Skin epidermis (tissue), 12 donors: ENCODE measurements around the gene LMNTD2.
"Not testable (repeated sequence)": the region's sequence is repeated elsewhere in the genome, so short reads cannot be mapped to it uniquely, and the experiment has no call there.

Source experiments
- H3K27ac ChIP-seq, 21 experiments: fragments of 200-600 bp; sonication (generic) in 11 of 21; one replicate each; pipeline ENCODE4 v1.5.0; 2020; ENCODE audit warnings: mild to moderate bottlenecking in 3 of 21, inconsistent platforms in 2 of 21, moderate library complexity in 2 of 21
- H3K4me3 ChIP-seq, 7 experiments: fragments of 200-600 bp; sonication (generic) in 2 of 7; one replicate each; pipeline ENCODE4 v1.5.0; 2020; ENCODE audit warnings: inconsistent platforms in 2 of 7, mild to moderate bottlenecking in 2 of 7, moderate library complexity in 1 of 7

LMNTD2 gene

DNA sequence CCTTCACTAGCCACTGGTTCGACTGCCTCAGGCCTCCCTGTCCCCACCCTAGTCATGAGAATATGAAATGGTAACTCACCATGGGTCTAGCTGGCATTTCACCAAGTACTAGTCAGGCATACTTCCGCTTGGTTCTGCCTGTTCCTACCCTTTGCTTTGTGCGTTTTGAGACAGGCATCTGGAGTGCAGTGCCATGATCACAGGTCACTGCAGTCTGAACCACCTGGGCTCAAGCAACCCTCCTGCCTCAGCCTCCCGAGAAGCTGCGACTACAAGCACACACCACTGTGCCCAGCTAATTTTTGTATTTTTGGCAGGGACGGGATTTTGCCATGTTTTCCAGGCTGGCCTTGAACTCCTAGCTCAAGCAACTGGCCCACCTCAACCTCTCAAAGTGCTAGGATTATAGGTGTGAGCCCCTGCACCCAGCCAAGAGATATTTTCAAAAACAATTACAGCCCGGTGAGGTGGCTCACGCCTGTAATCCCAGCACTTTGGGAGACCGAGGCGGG lies 39.3 kb downstream of the LMNTD2 start:
- Histone ChIP-seq H3K27ac (no peak overlapping the region), H3K4me3 (no peak overlapping the region)

DNA sequence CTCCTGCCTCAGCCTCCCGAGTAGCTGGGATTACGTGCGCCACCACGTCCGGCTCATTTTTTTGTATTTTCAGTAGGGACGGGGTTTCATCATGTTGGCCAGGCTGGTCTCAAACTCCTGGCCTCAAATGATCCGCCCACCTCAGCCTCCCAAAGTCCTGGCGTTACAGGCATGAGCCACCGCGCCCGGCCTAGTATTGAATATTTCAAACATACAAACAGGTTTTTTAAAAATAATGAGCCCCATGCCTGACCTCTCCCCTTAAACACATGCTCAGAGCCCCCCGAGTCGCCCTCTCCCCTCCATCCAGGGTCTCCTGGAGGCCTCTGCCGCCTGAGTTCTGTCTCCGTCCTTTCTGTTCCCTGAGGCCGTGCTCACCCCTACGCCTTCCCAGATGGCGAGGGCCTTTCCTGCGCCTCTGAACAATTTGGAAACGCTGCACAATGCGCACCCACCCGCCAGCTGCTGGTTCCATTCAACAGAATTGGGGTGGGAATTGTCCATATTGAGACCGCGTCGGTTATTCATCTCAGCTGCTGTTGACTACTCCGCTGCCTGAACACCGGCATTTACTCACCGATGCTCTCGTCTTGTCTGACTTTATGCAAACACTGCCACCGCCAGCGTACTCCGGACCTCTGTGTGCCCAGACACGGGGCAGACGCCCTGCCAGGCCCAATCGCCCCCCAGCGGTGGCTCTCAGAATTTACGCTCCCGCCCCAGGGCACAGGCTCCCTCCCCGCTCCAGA lies 39.9 kb downstream of the LMNTD2 start:
- no peak overlapping the region for H3K4me3 ChIP-seq
- no peak overlapping the region for H3K27ac ChIP-seq

DNA sequence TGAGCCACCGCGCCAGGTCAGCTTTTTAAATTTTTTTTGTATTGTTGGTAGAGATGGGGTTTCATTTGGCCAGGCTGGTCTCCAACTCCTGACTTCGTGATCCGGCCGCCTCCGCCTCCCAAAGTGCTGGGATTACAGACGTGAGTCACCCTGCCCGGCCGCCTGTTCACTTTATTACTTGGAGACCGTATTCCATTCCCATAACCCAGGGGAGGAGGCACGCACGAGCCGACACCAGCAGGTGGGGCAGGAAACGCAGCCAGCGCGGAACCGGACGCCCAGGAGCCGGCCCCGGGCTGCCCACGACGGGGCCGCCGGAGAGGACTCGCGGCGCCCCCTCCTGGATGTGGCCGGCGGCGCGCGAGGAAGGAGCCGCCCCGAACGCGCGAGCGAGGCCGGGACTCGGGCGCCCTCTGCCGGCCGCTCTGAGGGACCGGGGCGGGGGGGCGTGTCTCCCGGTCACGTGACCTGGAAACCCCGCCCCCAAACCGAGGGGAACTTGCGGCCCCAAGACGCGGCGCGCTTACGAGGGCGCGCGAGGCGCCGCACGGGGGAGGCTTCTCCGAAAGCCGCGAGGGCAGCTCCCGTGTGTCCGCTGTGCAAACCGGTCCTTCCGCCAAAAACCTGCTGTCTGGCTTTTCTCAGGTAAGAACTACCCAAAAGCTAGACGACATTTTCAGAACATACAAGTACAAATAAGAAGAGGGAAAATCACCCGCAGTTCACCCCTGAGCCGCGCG lies 41.9 kb downstream of the LMNTD2 start:
- Histone ChIP-seq H3K4me3 (peak overlapping the region in 1 of 7 experiments; percentile 15), H3K27ac (peak overlapping the region in 19 of 21 experiments; percentile 15 to 76 (median 69))

DNA sequence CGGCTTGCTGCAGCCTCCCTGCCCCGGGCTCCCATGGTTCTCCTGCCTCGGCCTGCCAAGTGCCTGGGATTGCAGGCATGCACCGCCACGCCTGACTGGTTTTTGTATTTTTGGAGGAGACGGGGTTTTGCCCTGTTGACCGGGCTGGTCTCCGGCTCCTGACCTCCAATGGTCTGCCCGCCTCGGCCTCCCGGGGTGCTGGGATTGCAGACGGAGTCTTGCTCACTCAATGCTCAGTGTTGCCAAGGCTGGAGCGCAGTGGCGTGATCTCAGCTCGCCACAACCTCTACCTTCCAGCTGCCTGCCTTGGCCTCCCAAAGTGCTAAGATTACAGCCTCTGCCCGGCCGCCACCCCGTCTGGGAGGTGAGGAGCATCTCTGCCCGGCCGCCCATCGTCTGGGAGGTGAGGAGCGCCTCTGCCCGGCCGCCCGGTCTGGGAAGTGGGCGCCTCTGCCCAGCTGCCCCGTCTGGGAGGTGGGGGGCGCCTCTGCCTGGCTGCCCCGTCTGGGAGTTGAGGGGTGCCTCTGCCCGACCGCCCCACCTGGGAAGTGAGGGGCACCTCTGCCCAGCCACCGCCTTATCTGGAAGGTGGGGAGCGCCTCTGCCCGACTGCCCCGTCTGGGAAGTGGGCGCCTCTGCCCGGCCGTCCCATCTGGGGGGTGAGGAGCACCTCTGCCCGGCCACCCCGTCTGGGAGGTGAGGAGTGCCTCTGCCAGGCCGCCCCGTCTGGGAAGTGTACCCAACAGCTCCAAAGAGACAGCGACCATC lies 43.4 kb downstream of the LMNTD2 start:
- peak overlapping the region in 8 of 21 experiments; percentile 42 to 75 (median 64) for H3K27ac ChIP-seq
- H3K4me3 ChIP-seq, result not testable (repeated sequence)

DNA sequence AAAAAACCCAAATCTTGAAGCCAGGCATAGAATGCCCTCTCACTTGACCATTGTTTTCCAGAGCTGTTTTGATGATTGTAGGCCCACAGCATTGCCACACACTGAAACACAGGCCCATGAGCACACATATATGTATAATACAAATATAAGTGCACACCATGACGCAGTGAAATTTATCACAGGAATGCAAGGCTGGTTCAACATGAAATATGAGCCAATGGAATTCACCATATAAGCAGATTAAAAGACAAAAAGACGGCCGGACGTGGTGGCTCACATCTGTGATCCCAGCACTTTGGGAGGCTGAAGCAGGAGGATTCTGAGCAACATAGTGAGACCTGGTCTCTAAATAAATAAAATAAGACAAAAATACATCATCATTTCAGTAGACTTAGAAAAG lies 44.1 kb downstream of the LMNTD2 start:
- no peak overlapping the region for H3K4me3 ChIP-seq
- H3K27ac ChIP-seq, result peak overlapping the region in 6 of 21 experiments; percentile 60 to 89 (median 78)

DNA sequence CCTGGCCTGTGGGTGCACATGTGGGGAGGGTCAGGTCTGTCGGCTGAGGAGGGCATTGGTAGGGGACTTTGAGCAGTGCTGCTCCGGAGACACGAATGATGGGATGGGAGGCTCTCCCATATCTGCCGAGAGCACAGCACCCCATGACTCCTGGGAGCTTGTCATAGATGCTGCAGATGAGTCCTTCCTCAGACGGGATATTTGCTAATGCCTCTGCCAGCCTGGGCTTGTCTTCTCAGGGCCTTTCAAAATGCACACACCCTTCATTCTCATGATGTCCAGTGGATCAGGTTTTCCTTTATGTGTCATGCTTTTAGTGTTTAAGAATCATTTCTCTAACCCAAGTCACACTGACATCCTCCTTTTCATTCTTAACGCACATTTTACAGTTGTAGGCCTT lies 45.4 kb downstream of the LMNTD2 start:
- no peak overlapping the region for H3K4me3 ChIP-seq
- H3K27ac ChIP-seq, result peak overlapping the region in 19 of 21 experiments; percentile 18 to 89 (median 68)

DNA sequence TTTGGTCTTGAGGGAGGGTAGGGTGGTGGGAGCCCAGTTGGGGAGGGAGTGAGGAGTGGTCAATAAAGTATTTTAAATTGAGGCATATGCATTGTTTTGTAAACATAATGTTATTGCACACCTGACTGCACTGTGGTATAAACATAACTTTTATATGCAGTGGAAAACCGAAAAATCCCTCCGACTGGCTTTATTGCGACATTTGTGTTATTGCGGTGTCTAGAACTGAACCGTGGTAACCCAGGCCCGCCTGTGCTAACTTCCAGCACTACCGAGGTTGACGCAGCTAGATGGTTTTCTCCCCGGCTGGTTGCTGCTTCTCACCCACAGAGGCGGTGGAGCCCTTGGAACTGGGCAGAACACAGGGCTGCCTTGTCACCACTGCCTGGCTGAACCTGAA lies 45.9 kb downstream of the LMNTD2 start:
- peak overlapping the region in 18 of 21 experiments; percentile 12 to 89 (median 66) for H3K27ac ChIP-seq

DNA sequence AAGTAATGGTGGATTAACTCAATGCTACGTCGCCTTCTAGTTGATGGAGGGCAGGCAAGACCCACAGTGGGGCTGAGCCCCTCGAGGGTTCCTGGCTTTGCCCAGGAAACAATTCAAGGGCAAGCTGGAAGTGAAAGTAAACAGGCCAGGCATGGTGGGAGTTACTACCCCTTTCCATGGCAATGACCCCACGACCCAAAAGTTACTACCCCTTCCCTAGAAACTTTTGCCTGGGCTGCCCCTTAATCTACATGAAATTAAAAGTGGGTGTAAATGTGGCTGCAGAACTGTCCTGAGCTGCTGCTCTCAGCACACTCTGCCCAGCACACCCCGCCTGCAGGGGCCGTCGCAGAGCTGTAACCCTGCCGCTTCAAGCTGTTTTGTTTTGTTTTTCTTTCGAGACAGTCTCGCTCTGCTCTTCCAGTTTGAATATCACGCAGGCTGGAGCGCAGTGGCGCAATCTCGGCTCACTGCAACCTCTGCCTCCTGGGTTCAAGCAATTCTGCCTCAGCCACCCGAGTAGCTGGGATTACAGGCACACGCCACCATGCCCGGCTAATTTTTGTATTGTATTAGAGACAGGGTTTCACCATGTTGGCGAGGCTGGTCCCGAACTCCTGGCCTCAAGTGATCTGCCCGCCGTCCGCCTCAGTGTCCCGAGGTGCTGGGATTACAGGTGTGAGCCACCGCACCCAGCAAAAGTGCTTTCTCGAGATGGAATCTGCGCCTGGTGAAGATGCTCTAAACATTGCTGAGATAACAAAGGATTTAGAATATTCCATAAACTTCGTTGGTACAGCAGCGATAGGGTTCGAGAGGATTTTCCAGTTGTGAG lies 47.6 kb downstream of the LMNTD2 start:
- no peak overlapping the region for H3K4me3 ChIP-seq
- H3K27ac ChIP-seq, result peak overlapping the region in 4 of 21 experiments; percentile 18 to 89 (median 60)

More for the DNA sequence above, 45.9 kb downstream of the LMNTD2 start:
- H3K4me3 ChIP-seq, result no peak overlapping the region

DNA sequence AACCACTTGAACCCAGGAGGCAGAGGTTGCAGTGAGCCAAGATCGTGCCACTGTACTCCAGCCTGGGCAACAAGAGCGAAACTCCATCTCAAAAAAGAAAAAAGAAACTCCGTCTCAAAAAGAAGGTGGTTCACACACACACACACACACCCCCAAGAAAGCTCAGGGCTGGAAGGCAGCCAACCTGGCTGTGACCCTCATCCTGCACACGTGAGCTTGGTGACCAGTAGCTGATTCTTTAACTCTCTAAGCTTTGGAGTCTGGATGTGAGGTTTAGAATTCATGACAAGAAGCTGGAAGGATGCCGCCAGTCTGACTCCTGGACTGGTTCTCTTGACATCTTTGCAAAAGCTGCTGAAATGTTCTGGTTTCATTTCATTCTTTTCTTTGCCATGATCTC lies 51.6 kb downstream of the LMNTD2 start:
- H3K4me3 ChIP-seq, result no peak overlapping the region
- no peak overlapping the region for H3K27ac ChIP-seq

DNA sequence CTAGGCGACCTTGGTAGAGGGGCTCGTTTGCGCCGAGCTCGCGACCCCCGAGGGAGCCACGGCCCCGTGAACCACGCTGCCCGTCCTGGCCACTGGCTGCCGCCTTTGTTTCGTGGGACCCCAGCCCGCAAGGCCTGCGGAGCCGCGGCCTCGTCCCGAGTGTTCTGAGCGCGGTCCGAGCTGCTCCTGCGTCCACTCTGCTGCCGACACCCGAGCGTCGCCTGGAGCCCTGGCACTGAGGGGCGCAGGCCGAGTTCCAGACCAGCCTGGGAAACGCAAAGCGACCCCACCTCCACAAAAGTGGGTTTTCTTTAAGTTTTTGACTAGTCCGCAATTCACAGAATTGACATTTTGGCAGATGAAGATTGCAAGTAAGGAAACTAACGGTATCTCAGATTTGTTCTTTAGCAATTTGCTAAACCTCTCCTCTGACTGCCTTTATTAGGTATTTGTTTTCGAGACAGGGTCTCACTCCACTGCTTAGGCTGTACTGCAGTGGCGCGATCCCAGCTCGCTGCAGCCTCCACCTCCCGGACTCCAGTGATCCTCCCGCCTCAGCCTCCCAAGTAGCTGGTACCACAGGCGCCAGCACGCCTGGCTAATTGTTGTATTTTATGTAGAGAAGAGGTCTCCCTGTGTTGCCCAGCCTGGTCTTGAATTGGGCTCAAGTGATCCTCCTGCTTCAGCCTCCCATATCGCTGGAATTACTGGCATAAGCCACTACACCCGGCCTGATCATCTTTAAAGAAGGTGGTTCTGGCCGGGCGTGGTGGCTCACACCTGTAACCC lies 52.6 kb downstream of the LMNTD2 start:
- Histone ChIP-seq H3K4me3 (peak overlapping the region; percentile 68 to 89 (median 77)), H3K27ac (peak overlapping the region in 20 of 21 experiments; percentile 54 to 100 (median 98))

DNA sequence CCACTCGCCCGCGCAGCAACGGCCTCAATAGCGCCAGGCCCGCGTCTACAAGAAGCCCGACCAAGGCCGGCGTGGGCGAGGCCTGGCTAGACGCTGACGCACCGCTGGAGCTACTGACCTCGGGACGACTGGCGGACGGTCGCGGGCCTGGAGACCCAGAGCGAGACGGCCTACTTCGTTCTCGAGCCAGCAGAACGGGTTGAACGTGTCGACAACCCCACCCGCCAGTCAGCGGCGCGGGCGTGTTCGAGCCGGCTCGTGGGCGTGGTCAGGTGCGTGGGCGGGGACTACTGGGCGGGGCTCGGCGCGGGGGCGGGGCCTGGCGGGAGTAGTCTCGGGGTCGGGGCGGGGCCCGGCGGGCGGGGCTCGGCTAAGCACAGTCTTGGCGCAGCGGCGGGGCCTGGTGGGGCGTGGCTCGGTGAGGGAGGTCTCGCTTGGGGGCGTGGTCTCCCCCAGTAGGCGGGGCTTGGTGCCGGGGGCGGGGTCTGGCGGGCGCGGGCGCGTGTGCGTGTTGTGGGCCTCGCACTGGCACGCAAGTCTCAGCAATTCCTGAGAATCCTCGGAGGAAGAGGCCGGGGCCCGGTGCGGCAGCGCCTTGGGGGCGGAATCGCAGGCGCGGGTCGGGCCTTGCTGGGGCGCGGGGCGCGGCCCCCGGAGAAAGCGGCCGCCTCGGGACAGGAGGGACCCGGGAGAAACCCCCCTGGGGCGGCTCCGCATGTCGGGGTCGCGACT lies 53.4 kb downstream of the LMNTD2 start, which contains the start of gene RNH1:
TSS of gene RNH1 (minus strand) at position 248 of the 732 bp plus-strand sequence. CDS start 5,080 bp downstream, outside the sequence.
- H3K27ac ChIP-seq, result peak within 1 kb of the TSS; percentile 90 to 100 (median 100)
- H3K4me3 ChIP-seq, result peak within 1 kb of the TSS; percentile 68 to 89 (median 77)

DNA sequence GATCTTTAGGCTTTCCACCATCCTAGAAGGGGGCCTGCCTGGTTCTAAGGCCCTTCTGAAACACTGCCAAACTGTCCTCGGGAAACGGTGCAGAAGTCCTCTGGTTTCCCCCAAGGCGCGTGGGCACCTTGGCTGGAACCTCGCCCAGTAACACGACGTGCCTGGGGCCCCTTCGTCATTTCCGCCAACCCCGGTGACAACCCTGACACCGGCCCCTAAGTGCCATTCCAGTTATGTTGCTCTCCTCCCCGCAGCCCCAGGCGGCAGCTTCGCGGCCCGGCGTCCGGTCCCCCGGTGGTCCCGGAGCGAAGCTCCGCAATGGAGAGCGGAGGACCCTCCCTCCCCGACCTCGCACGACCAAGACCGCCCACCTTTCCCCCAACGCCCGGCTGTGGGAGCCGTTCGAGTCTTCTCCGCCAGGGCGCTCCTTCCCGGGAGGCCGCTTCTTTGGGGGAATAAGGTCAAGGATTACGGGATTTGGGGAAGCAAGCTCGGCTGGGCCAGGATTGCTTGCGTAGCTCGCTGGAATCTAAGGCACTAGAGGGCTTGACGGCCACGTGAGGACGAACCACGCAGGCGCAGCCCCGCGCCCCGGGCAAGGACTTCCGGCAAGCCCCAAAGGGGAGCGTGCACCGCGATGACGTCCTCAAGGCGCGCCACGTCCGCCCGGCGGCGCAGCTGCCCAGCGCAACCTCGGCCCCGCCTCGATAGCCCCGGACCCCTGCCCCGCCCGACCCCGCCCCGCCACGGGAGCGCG lies 54.1 kb downstream of the LMNTD2 start:
- H3K27ac ChIP-seq, result peak overlapping the region; percentile 90 to 100 (median 100)
- peak overlapping the region; percentile 68 to 89 (median 77) for H3K4me3 ChIP-seq

DNA sequence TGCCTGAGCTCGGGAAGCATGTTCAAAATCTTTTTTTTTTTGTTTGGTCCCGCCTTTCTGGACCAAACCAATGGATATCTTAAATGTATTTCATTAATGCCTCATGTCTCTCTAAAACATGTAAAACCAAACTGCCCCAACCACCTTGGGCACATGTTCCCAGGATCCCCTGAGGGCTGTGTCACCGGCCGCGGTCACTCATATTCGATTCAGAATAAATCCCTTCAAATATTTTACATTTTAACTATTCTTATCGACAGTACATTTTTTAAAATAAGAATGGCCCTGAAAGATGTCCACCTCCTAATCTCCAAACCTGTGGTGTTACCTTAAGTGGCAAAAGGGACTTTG lies 55.6 kb downstream of the LMNTD2 start:
- H3K4me3 ChIP-seq, result peak overlapping the region; percentile 36 to 83 (median 45)
- H3K27ac ChIP-seq, result peak overlapping the region in 18 of 21 experiments; percentile 41 to 100 (median 98)
